SKM-1 (cell line): ENCODE measurements around the gene UCHL1.
A peak's percentile ranks its signal among the peaks of the same experiment; 100 is the strongest.
"Not testable (repeated sequence)": the region's sequence is repeated elsewhere in the genome, so short reads cannot be mapped to it uniquely, and the experiment has no call there.

ENCODE experiments used
- DNase-seq: peaks from one replicate; lab custom pipeline; 2025; ENCODE audit not compliant: unreplicated experiment; lab: John Stamatoyannopoulos, UW

Gene UCHL1

DNA sequence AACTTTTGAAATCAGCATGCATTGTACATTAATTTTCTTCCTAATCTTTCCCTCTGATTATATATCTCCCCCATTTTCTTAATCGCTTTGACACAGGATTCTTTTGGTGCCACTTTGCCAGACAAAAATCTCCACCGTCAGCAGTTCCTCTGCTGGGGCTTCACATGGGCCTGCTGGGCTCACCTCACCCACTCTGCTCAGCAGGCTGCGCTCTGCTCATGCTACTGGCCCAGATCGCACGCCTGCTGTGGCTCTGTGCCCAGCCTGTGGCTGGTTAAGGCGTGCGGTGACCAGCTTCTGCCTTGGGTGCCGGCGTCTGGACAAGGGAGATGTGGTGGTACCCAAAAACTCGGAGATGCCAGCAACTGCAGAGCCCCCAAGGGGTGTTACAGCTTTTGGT, 31.1 kb downstream of the UCHL1 start:
- DNase-seq: no peak

DNA sequence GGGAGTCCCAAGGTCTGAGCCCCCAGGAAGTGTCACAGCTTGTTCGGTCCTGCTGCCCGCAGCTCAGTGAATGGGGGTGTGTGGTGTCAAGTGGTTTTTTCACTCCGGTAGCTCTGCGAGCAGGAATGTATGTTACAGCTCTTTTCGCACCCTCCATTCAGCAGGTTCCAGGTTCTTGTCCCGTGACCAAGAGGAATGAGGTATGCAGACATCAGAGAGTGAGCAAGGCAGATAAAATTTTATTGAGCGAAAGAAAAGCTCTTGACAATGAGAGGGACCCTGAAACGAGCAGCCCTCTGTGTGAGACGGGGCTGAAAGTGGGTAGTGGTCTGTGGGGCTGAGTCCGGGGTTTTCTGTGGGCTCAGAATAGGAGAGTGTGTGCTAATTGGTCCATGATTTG, 31.5 kb downstream of the UCHL1 start:
- DNase-seq: no peak

DNA sequence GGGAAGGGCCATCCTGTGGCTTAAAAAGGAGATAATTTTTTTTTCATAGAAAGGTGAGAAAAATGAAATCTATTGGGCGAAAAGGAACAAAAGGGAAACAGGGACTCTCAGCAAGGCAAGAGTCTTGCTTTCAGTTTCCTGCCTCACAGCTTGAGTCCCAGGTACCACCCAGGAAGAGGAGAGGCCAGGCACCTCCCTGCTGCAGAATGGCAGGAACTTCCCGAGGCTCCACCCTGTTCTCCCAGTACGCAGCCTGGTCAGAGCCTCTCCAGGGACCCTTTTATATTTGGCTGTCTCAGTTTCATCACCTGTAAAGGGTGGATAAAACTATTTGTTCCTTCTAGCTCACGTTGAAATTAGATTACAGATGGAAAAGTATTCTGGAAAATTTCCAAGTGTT, 33.8 kb downstream of the UCHL1 start:
- no peak for DNase-seq

DNA sequence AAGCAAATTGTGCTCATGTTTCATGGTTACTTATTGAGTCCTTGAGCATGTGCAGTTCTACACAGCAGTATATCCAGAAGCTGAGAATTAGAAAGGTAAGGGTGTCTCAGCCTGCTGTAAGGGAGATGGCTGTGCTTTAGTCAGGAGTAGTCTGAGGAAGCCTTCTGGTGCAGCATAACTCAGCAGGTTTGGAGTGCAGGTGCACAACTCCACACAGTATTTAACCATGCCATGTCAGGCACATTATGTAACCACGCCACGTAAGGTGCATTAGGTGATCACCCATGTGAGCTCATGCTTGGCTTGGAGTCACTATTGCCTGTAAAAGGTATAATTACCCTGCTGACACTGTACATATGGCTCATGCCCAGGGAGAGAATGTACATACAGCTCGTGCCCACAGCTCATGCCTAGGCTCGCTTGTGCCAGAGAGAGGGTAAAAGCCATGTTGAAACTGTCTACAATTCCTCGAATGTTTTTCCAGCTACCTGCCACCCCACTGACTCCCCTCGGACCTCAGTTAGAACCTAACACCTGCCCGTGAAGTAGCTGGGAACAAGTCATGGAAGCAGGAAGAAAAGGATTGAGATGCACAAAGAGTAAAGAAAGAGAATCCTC, 37.8 kb downstream of the UCHL1 start:
- DNase-seq: no peak

DNA sequence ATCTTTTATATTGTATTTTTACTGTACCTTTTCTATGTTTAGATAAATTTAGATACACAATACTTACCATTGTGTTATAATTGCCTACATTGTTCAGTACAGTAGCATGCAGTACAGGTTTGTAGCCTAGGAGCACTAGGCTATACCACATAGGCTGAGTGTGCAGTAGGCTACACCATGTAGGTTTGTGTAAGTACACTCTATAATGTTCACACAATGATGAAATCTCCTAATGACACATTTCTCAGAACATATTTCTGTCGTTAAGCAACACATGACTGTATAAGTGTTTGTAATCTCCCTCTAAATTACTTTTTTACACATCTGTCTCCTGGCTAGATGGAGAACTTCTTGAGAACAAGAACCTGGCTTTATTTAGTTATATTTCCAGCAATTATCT, 40.3 kb downstream of the UCHL1 start:
- no peak for DNase-seq

DNA sequence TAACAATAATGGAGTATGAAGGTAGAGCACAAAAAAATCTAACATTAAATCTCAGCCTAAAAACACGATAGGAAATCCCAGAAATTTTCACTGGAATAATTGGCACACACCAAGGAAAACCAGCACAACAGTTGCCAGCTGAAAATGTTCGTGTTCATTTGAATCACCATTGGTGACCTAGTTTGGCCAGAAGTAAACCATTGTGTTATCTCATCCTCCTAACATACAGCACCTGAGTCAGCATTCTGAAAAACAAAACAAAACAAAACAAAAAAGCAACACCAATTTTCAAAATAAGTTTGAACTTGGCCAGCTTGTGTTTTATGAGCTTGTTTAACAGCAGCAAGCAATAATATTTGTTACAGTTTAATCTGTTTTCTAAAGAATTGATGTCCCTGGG, 41.1 kb downstream of the UCHL1 start:
- no peak for DNase-seq

DNA sequence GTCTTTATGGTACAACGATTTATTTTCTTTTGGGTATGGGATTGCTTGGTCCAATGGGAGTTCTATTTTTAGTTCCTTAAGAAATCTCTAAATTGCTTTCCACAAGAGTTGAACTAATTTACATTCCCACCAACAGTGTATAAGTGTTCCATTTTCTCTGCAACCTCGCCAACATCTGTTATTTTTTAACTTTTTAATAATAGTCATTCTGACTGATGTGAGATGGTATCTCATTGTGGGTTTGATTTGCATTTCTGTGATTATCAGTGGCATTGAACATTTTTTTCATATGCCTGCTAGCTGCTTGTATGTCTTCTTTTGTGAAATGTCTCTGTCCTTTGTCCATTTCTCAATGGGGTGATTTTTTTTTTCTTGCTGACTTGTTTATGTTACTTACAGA, 42.8 kb downstream of the UCHL1 start:
- DNase-seq: no peak

DNA sequence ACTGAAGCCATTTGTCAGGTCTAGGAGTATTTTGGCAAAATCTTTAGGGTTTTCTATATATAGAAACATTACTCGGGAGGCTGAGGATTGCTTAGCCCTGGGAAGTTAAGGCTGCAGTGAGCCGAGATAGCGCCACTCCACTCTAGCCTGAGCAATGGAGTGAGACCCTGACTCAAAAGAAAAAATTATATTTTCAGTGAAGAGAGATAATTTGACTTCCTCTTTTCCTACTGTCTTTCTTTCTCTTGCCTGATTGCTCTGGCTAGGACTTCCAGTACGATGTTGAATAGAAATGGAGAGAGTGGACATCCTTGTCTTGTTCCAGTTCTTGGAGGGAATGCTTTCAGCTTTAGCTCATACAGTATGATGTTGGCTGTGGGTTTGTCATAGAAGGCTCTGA, 44.4 kb downstream of the UCHL1 start:
- no peak for DNase-seq

DNA sequence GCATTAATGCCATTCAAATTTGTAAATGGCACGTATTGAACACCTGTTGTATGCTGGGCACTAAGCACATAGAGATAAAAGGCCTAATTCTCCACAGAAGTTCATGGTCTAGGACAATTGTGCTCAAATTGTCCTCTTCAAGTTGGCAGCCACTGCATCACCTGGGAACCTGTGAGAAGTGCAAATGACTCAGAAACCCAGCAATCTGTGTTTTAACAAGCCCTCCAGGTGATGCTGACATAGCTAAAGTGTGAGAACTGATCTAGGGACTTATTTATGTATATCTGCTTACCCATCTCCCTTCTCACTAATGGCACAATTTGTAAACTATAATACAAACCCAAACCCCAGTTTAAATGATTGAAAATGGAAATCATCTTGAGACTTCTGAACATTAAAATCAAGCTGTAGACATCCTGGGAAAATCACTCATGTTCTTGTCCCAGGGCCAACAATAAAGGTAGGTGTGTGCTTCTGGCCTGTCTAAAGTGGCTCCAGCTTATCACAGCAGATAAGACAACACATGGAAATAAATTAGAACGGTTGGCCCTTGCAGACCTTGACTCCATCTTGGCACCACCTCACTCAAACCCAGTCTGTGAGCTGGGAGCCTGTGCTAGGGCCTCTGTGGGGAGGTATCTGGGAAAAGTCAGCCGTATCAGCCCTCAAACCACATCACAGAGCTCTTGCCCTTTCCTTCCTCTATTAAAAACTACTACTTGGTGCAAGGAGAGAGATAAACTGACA, 46.8 kb downstream of the UCHL1 start:
- DNase-seq: no peak

DNA sequence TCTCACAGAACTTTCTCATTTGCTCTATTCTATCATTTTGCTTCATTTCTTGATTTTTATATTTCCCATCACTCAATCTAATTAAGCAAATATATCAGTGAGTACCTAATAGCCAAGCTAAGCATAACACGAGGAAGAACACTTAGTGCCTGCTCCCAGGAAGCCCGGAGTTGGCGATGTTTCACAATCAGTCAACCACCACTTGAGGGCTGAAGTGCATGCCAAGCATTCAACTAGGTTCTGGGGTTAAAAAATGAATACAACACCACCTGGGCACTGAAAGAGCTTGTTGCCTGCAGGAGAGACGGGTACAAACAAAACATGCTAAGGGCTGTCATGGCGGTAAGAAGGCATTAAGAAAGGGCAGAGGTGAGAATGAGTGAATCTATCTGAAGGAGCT, 47.5 kb downstream of the UCHL1 start:
- DNase-seq: no peak

DNA sequence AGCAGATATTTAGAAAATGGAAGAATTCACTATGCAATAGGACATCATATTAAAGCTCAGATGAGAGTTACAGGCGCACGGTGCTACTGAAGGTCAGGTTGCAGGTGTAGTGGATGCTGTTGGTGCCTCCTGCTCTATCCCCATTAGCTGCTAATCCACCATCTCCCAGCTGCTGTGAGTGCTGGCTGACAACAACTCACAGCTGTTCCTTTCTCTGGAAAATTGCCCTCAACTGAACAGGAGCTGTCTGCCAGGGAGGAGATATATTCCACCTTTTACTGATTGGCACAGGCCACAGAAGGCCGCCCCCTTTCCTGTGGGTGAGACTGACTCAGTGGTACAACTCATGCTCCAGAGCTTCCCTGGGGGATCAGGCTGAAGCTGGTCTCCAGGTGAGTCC, 48.7 kb downstream of the UCHL1 start:
- DNase-seq: no peak

DNA sequence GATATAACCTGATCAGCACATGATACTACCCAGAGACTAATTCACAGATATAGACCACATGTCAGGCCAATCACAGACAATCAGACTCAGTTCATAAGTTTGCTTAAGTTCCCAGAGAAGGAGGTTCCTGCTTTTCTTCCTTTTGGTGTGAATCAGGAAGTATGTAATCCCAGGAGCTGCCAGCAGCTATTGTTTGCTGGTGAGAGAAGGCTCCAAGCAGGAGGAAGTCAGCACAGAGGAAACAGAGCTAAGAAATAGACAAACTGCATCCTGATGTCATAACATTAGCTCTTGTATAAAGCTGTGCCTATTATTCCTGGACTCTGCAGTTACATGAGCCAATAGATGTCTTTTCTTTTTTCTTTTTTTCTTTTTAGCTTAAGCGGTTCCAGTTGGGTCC, 50.9 kb downstream of the UCHL1 start:
- peak; percentile 61 for DNase-seq

DNA sequence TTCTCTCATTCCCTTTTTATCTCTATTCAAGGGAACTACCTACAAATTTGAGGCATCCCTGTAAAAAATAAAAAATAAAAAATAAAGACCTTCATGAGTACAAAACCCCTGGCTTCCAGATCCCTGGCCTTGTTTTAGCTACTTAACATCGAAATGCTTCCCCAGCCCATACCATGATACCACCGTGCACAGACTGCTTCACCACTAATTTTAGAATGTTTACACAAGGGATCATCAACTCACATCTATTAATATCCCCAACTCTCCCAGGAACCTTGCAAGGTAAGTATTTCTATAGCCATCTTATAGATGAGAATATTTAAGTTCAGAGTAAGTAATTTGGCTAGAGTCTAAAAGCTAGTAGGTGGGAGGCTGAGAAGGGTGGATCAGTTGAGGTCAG, 51.7 kb downstream of the UCHL1 start:
- DNase-seq: no peak

DNA sequence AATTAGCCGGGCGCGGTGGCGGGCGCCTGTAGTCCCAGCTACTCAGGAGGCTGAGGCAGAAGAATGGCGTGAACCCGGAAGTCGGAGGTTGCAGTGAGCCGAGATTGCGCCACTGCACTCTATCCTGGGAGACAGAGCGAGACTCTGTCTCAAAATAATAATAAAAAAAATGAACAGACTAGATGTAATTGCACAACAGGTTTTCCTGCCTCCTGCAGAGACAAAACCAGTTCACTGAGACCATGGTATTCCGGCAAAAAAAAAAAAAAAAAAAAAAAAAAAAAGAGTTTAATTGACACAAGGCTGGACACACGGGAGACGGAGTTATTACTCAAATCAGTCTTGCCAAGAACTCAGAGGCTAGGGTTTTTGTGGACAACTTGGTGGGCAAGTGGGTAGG, 58.7 kb downstream of the UCHL1 start:
- not testable (repeated sequence) for DNase-seq

DNA sequence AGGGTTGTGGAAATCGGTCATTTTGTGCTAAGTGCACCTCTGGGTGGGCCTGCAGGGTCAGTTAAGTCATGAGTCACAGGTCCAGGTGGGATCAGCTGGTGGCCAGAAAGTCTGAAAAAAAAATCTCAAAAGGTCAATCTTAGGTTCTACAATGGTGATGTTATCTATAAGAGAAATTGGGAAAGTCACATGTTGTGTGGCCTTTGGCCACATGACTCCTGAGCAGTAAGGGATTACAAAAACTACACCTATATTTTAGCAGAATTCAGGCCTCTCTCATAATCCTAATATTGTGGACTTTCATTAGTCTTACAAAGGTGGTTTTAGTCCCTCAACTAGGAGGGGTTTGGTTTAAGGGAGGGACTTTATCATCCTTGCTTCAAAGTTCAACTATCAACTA, 59.1 kb downstream of the UCHL1 start:
- DNase-seq: no peak
